ENCODE measurements around the gene DYNLT2. TPM values are rescaled to one million over a fixed set of nuclear protein-coding genes. Genes with fewer than 3 reads are reported as not detected.

DYNLT2 gene
- total and polyA plus RNA-seq, 2 of the 13 experiments (the other 11 are each of a cell fraction or from before 2014, with no cell fraction given), result 2.1 to 4.3 TPM

GRCh38 chr6:169800668-169801395 is 49.5 kb upstream of the DYNLT2 start (continued):
- TF ChIP-seq PREB (CRISPR knock-in tag; IDR thresholded peaks at IDR 0.05) (no peak), U2AF1 (optimal IDR thresholded peaks at IDR 0.05; ENCODE audit: low read depth, low read length) (no peak), SP2 (CRISPR knock-in tag; IDR thresholded peaks at IDR 0.05) (peak; percentile 24; the same call in 1 of the 2 replicates), ZNF564 (CRISPR knock-in tag; IDR thresholded peaks at IDR 0.05) (no peak; the same call in 1 of the 2 replicates), FOXP4 (CRISPR knock-in tag; IDR thresholded peaks at IDR 0.05) (peak; percentile 93), ZNF414 (CRISPR knock-in tag; IDR thresholded peaks at IDR 0.05) (no peak), ZBTB7A (CRISPR knock-in tag; IDR thresholded peaks at IDR 0.05) (0 out of 2 replicates have a peak, but pooled peaks have one; percentile 69), ESRRA (CRISPR knock-in tag; IDR thresholded peaks at IDR 0.05; ENCODE audit: low read depth) (no peak), ZNF362 (CRISPR knock-in tag; IDR thresholded peaks at IDR 0.05; ENCODE audit: borderline replicate concordance) (peak; percentile 62; the same call in 1 of the 2 replicates), TCF7L2 (IDR thresholded peaks at IDR 0.05; ENCODE audit: low read depth, low read length) (no peak), ZNF274 (CRISPR knock-in tag; IDR thresholded peaks at IDR 0.05) (peak; percentile 72), NONO (IDR thresholded peaks at IDR 0.05) (no peak), NONO (CRISPR knock-in tag; conservative IDR thresholded peaks at IDR 0.05) (peak; percentile 84), ZNF792 (CRISPR knock-in tag; IDR thresholded peaks at IDR 0.05) (0 out of 2 replicates have a peak, but pooled peaks have one; percentile 21), CREM (IDR thresholded peaks at IDR 0.05) (peak; percentile 78), CREM (CRISPR knock-in tag; IDR thresholded peaks at IDR 0.05) (no peak), ZNF629 (CRISPR knock-in tag; conservative IDR thresholded peaks at IDR 0.05) (no peak), MYNN (CRISPR knock-in tag; IDR thresholded peaks at IDR 0.05; ENCODE audit: low read depth) (no peak), SP1 (IDR thresholded peaks at IDR 0.05) (no peak), SP1 (CRISPR knock-in tag; IDR thresholded peaks at IDR 0.05) (0 out of 2 replicates have a peak, but pooled peaks have one; percentile 13), PHB2 (IDR thresholded peaks at IDR 0.05; ENCODE audit: partially characterized antibody) (no peak), ZNF670 (CRISPR knock-in tag; IDR thresholded peaks at IDR 0.05; ENCODE audit: borderline replicate concordance) (no peak), ZNF350 (CRISPR knock-in tag; IDR thresholded peaks at IDR 0.05; ENCODE audit: borderline replicate concordance, low read depth) (peak; percentile 90; the same call in 1 of the 2 replicates), CBFB (CRISPR knock-in tag; IDR thresholded peaks at IDR 0.05) (peak; percentile 44; the same call in 1 of the 2 replicates), HNRNPUL1 (IDR thresholded peaks at IDR 0.05; ENCODE audit: low read depth, low read length) (no peak), SKI (IDR thresholded peaks at IDR 0.05; ENCODE audit: partially characterized antibody) (peak; percentile 52)
- TF ChIP-seq, protein P1, sequence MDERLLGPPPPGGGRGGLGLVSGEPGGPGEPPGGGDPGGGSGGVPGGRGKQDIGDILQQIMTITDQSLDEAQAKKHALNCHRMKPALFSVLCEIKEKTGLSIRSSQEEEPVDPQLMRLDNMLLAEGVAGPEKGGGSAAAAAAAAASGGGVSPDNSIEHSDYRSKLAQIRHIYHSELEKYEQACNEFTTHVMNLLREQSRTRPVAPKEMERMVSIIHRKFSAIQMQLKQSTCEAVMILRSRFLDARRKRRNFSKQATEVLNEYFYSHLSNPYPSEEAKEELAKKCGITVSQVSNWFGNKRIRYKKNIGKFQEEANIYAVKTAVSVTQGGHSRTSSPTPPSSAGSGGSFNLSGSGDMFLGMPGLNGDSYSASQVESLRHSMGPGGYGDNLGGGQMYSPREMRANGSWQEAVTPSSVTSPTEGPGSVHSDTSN (CRISPR knock-in tag; IDR thresholded peaks at IDR 0.05), result no peak

Data from HepG2 (cell line).